CD14-positive monocyte (primary cell): Measurements from ENCODE around the gene TSG101. TPM values are rescaled to one million over a fixed set of nuclear protein-coding genes. Genes with fewer than 3 reads are reported as not detected.

Experiments
- DNase-seq, 3 donors: peaks; one replicate each; pipeline ENCODE4 v3.0.0-alpha.2; 2011 to 2022
- H2AFZ ChIP-seq: 2 replicates; pipeline ENCODE4 v1.6.0; 2012; ENCODE audit warnings: mild to moderate bottlenecking, low read depth, low read length, inconsistent platforms; ENCODE audit not compliant: insufficient read depth, poor library complexity, severe bottlenecking
- H3K27ac ChIP-seq, 2 donors: 1 replicate in 1 of 2; 2 replicates in 1 of 2; pipeline ENCODE4 v1.5.1; 2012 to 2013; ENCODE audit warnings: low read length in 2 of 2, control low read depth in 1 of 2, inconsistent platforms in 1 of 2, low read depth in 1 of 2, mild to moderate bottlenecking in 1 of 2
- H3K27me3 ChIP-seq, 2 donors: one replicate each; pipeline versions ENCODE4 v1.6.0 to v1.6.1; 2011 to 2013; ENCODE audit warnings: low read length in 2 of 2; ENCODE audit not compliant: control insufficient read depth in 2 of 2, insufficient read depth in 2 of 2
- H3K36me3 ChIP-seq, 2 donors: replicated peaks in 1 of 2; 1 replicate in 1 of 2; 2 replicates in 1 of 2; pipeline versions ENCODE4 v1.5.1 to v1.6.1; 2012 to 2013; ENCODE audit warnings: low read length in 2 of 2, control low read depth in 1 of 2, inconsistent platforms in 1 of 2, mild to moderate bottlenecking in 1 of 2; ENCODE audit not compliant: insufficient read depth in 2 of 2, control insufficient read depth in 1 of 2
- H3K4me1 ChIP-seq, 2 donors: 1 replicate in 1 of 2; 2 replicates in 1 of 2; pipeline versions ENCODE4 v1.5.1 to v1.6.1; 2012 to 2013; ENCODE audit warnings: low read length in 2 of 2, control low read depth in 1 of 2, inconsistent platforms in 1 of 2, mild to moderate bottlenecking in 1 of 2, moderate library complexity in 1 of 2; ENCODE audit not compliant: insufficient read depth in 2 of 2, control insufficient read depth in 1 of 2
- H3K4me2 ChIP-seq: replicated peaks from 2 replicates; pipeline ENCODE3; 2012; ENCODE audit warnings: low read length, moderate library complexity, mild to moderate bottlenecking; ENCODE audit not compliant: poor library complexity, severe bottlenecking; ENCODE audit errors: extremely low read depth
- H3K4me3 ChIP-seq, 3 experiments: fragments of 200-600 bp in 1 of 3; sonication (generic) in 1 of 3; replicated peaks in 1 of 3; 1 replicate in 2 of 3; 2 replicates in 1 of 3; pipeline ENCODE4 v1.5.1; 2011 to 2013; ENCODE audit warnings: low read length in 3 of 3, mild to moderate bottlenecking in 3 of 3, control low read depth in 2 of 3, low read depth in 2 of 3, inconsistent platforms in 1 of 3, moderate library complexity in 1 of 3
- H3K79me2 ChIP-seq: 2 replicates; pipeline ENCODE4 v1.6.0; 2012; ENCODE audit warnings: mild to moderate bottlenecking, control low read depth, inconsistent platforms, low read length, moderate library complexity; ENCODE audit not compliant: insufficient read depth
- H3K9ac ChIP-seq: 2 replicates; pipeline ENCODE4 v1.6.0; 2017; ENCODE audit warnings: low read length, mild to moderate bottlenecking; ENCODE audit not compliant: insufficient read depth, poor library complexity, severe bottlenecking
- H3K9me3 ChIP-seq, 2 donors: replicated peaks in 1 of 2; 1 replicate in 1 of 2; 2 replicates in 1 of 2; pipeline versions ENCODE4 v1.5.1 to v1.6.1; 2012 to 2013; ENCODE audit warnings: low read length in 2 of 2, control low read depth in 1 of 2; ENCODE audit not compliant: control insufficient read depth in 1 of 2, insufficient read depth in 1 of 2
- H4K20me1 ChIP-seq: 2 replicates; pipeline ENCODE4 v1.6.0; 2012; ENCODE audit warnings: mild to moderate bottlenecking, low read length, control low read depth, moderate library complexity; ENCODE audit not compliant: insufficient read depth
- H3K27ac Mint-ChIP-seq, 7 donors: one replicate each; pipeline ENCODE4 v1.8.0; 2020; ENCODE audit warnings: mild to moderate bottlenecking in 7 of 7, mixed read lengths in 7 of 7, moderate library complexity in 6 of 7, inconsistent platforms in 2 of 7
- H3K27me3 Mint-ChIP-seq, 3 donors: one replicate each; pipeline ENCODE4 v1.8.0; 2021 to 2022; ENCODE audit warnings: low read depth in 3 of 3, mild to moderate bottlenecking in 3 of 3, mixed read lengths in 3 of 3, moderate library complexity in 3 of 3, inconsistent platforms in 1 of 3
- H3K36me3 Mint-ChIP-seq, 2 donors: one replicate each; pipeline ENCODE4 v1.8.0; 2020; ENCODE audit warnings: mixed read lengths in 2 of 2, inconsistent platforms in 1 of 2, mild to moderate bottlenecking in 1 of 2
- H3K4me1 Mint-ChIP-seq: one replicate; pipeline ENCODE4 v1.8.0; 2020; ENCODE audit warnings: mild to moderate bottlenecking, mixed read lengths
- H3K4me3 Mint-ChIP-seq, 2 donors: one replicate each; pipeline ENCODE4 v1.8.0; 2020; ENCODE audit warnings: mild to moderate bottlenecking in 2 of 2, mixed read lengths in 2 of 2, moderate library complexity in 1 of 2
- H3K9me3 Mint-ChIP-seq, 7 donors: one replicate each; pipeline ENCODE4 v1.8.0; 2020 to 2022; ENCODE audit warnings: mixed read lengths in 7 of 7, mild to moderate bottlenecking in 6 of 7, moderate library complexity in 6 of 7, inconsistent platforms in 2 of 7
- CTCF ChIP-seq: fragments of 200-600 bp; IDR thresholded peaks from one replicate; pipeline ENCODE4 v1.8.0; 2022; ENCODE audit warnings: antibody characterized with exemption, mild to moderate bottlenecking
- WGBS: methylation state at CpG from one replicate; pipeline ENCODE4 v1.1.5; 2013; ENCODE audit warnings: missing lambda C conversion rate; ENCODE audit not compliant: insufficient coverage; 5-methylcytosine and 5-hydroxymethylcytosine counted together
- intact Hi-C, 2 donors: fragments of 100-400 bp; cut with micrococcal nuclease; formaldehyde crosslinking; loops; one replicate each; pipeline versions ENCODE4 v1.15.0 to v1.15.1; 2023
- polyA plus RNA-seq, 3 donors: library from polyadenylated mRNA; depleted of rRNA in 1 of 3; unstranded in 2 of 3; stranded (reverse) in 1 of 3; fragments of 300-500 nt in 2 of 3; fragments of >200 nt in 1 of 3; fragmentation: Illumina TruSeq in 2 of 3; gene quantifications; 1 replicate in 2 of 3; 2 replicates in 1 of 3; pipeline ENCODE4 v1.2.3, GENCODE V29; 2012 to 2021

Gene TSG101
- polyA plus RNA-seq, 3 donors, result 76.7 to 116 (median 112) TPM

GRCh38 chr11:18548001-18548400 lies 21.3 kb upstream of the TSG101 start:
- no peaks in the 10 kb centered on the region for H3K9me3 Mint-ChIP-seq
- no peaks in the 10 kb centered on the region for H3K27me3 ChIP-seq
- H3K4me3 ChIP-seq, result no peak overlapping the region
- no peak overlapping the region for H3K4me3 Mint-ChIP-seq
- no peak overlapping the region for H2AFZ ChIP-seq
- peak overlapping the region in 1 of 7 donors; percentile 43 for H3K27ac Mint-ChIP-seq
- H4K20me1 ChIP-seq, result no peaks in the 10 kb centered on the region
- TF ChIP-seq CTCF, result no peak
- H3K4me2 ChIP-seq, result no peak overlapping the region
- H3K9ac ChIP-seq, result no peak overlapping the region
- H3K36me3 ChIP-seq, result peaks cover 60 to 85% of the 10 kb centered on the region in 2 donors
- H3K36me3 Mint-ChIP-seq, result peaks cover 42 to 82% of the 10 kb centered on the region in 2 donors
- H3K79me2 ChIP-seq, result no peaks in the 10 kb centered on the region
- H3K4me1 Mint-ChIP-seq, result no peaks in the 10 kb centered on the region
- DNase-seq, result no peak
- H3K9me3 ChIP-seq, result no peaks in the 10 kb centered on the region
- no peaks in the 10 kb centered on the region for H3K27me3 Mint-ChIP-seq
- WGBS, result no CpG with 5 or more reads among the region's 2 CpGs
- H3K27ac ChIP-seq, result peak overlapping the region in 1 of 2 donors; percentile 5
- intact Hi-C loops, result no loop called here
- no peaks in the 10 kb centered on the region for H3K4me1 ChIP-seq

- DNase-seq, result no peak
- Histone ChIP-seq H3K27me3 (no peaks in the 10 kb centered on the region), H3K9me3 (no peaks in the 10 kb centered on the region), H4K20me1 (no peaks in the 10 kb centered on the region), H3K4me1 (no peaks in the 10 kb centered on the region), H3K4me2 (no peak overlapping the region), H3K9ac (no peak overlapping the region), H3K36me3 (peaks cover 46 to 85% of the 10 kb centered on the region in 2 donors), H2AFZ (no peak overlapping the region), H3K4me3 (no peak overlapping the region), H3K79me2 (no peaks in the 10 kb centered on the region), H3K27ac (no peak overlapping the region)
- H3K27ac Mint-ChIP-seq, result no peak overlapping the region
- TF ChIP-seq CTCF, result no peak
- intact Hi-C loops, result no loop called here
- no peak overlapping the region for H3K4me3 Mint-ChIP-seq
- H3K4me1 Mint-ChIP-seq, result peaks cover 3% of the 10 kb centered on the region
- no peaks in the 10 kb centered on the region for H3K27me3 Mint-ChIP-seq
- peaks cover 46 to 73% of the 10 kb centered on the region in 2 donors for H3K36me3 Mint-ChIP-seq
- H3K9me3 Mint-ChIP-seq, result no peaks in the 10 kb centered on the region
- no CpG with 5 or more reads among the region's 1 CpG for WGBS
Measured at GRCh38 chr11:18540207-18541009, 13.7 kb upstream of the TSG101 start.
